Fibroblast of the aortic adventitia (primary cell): ENCODE measurements around the gene ELAC1. TPM values are rescaled to one million over a fixed set of nuclear protein-coding genes. Genes with fewer than 3 reads are reported as not detected.
"Not testable (repeated sequence)": the region's sequence is repeated elsewhere in the genome, so short reads cannot be mapped to it uniquely, and the experiment has no call there.

Source experiments
- DNase-seq: peaks from one replicate; pipeline ENCODE4 v3.0.0-alpha.2; 2010; ENCODE audit warnings: low read depth
- H3K4me3 ChIP-seq: 2 replicates; pipeline ENCODE4 v1.5.1; 2011; ENCODE audit warnings: low read depth, mild to moderate bottlenecking, control low read depth, low read length, moderate library complexity
- total RNA-seq: library from RNA; depleted of rRNA; stranded (reverse); fragments of >200 nt; gene quantifications from 2 replicates; pipeline ENCODE4 v1.2.3, GENCODE V29; 2012; ENCODE audit warnings: low replicate concordance
- TF ChIP-seq, protein P1 (sequence below): IDR thresholded peaks from 2 replicates; pipeline ENCODE4 v1.5.1; 2011; ENCODE audit warnings: mild to moderate bottlenecking, low read length, control low read depth, inconsistent platforms; ENCODE audit not compliant: insufficient read depth

ELAC1 gene
- total RNA-seq, 1 donor: 12.5 TPM

DNA sequence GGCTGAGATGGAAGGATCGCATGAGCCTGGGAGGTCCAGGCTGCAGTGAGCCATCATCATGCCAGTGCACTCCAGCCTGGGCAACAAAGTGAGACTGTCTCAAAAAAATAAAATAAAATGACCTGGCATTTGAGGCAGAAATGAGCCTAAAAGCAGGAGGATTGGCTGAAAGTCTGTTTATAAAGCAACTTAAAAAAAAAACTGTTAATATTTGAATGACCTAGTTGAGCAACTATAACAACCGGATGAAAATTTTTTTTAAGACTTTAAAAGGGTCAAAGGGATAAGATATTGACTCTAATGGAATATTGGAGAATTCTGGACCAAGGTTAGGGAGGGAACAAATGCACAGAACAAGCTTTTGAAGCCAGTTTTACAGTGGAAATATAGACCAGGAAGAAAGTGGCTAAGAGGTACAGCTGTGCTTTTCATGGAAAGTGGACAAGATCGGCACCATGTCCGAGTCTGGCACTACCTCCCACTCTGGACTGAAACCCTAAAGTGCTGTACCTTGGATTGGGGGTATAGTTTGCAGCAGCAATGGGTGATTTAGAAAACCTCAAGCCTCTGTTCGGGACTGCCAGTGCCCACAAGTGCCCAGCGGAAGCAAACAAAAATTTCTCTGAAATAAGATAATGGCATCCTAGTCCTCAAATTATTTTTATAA lies 33.2 kb upstream of the ELAC1 start:
- TF ChIP-seq, protein P1, sequence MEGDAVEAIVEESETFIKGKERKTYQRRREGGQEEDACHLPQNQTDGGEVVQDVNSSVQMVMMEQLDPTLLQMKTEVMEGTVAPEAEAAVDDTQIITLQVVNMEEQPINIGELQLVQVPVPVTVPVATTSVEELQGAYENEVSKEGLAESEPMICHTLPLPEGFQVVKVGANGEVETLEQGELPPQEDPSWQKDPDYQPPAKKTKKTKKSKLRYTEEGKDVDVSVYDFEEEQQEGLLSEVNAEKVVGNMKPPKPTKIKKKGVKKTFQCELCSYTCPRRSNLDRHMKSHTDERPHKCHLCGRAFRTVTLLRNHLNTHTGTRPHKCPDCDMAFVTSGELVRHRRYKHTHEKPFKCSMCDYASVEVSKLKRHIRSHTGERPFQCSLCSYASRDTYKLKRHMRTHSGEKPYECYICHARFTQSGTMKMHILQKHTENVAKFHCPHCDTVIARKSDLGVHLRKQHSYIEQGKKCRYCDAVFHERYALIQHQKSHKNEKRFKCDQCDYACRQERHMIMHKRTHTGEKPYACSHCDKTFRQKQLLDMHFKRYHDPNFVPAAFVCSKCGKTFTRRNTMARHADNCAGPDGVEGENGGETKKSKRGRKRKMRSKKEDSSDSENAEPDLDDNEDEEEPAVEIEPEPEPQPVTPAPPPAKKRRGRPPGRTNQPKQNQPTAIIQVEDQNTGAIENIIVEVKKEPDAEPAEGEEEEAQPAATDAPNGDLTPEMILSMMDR: no peak

DNA sequence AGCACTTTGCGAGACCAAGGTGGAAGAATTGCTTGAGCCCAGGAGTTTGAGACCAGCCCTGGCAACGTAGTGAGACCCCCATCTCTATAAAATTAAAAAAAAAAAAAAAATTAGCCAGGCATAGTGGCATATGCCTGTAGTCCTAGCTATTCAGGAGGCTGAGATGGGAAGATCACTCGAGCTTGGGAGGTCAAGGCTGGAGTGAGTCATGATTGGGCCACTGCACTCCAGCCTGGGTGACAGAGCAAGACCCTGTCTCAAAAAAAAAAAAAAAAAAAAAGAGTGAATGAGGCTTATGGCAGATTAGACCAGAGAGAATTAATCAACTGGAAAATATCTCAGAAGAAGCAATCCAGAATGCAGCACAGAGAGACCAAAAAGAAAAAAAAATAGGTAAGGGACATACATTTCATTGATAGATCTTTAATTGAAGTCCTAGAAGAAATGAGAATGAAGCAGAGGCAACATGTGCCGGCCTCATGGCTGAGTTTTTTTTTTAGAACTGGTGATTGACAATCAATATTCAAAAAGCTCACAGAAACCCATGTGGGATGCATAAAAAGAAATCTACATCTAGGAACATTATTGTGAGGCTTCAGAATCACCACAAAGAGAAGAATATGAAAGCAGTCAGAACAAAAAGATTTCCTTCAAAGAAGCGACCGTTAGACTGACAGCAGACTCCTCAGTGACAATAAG lies 32.2 kb upstream of the ELAC1 start:
- TF ChIP-seq, protein P1: no peak
- no peak for DNase-seq
- H3K4me3 ChIP-seq: no peak overlapping the region

More for the DNA sequence above, 33.2 kb upstream of the ELAC1 start:
- no peak for DNase-seq
- H3K4me3 ChIP-seq: no peak overlapping the region

DNA sequence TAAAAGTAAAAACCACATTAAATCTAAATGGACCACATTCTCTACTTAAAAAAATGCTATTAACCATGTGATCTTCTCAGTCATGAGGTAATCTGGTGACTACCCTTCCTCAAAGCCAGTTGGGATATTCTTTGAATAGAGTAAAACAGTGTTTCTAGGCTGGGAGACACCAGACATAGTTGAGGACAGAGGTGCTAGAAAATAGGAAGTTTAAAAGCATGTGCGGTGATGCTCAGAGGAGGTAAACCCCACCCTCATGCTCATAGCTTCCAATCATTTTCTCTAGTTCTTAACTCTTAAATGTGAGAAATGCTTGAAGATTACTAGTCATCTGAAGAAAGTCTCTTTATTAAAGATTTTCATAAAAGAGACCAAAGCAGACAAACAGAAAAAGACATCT lies 30.7 kb upstream of the ELAC1 start:
- TF ChIP-seq, protein P1: no peak

DNA sequence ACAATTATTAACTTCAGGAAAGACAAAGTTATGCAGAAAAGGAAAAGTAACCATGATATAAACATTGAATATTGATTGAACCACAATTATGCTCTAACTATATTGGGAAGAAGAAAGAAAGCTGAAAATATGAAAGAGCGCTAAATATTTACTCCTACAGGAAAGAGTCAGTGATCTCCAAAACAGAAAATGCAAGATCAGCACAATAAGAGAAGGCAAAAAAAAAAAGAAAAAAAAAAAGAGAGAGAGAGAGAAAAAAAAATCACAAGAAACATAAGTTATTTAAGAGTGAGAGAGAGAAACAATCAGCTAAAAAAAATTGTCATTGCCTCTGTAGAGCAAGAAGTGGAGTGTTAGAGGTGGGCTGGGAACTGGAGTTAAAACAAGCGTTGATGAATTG lies 28.9 kb upstream of the ELAC1 start:
- TF ChIP-seq, protein P1: no peak
- H3K4me3 ChIP-seq: no peak overlapping the region
- no peak for DNase-seq

More for the DNA sequence above, 30.7 kb upstream of the ELAC1 start:
- no peak for DNase-seq
- H3K4me3 ChIP-seq: no peak overlapping the region

DNA sequence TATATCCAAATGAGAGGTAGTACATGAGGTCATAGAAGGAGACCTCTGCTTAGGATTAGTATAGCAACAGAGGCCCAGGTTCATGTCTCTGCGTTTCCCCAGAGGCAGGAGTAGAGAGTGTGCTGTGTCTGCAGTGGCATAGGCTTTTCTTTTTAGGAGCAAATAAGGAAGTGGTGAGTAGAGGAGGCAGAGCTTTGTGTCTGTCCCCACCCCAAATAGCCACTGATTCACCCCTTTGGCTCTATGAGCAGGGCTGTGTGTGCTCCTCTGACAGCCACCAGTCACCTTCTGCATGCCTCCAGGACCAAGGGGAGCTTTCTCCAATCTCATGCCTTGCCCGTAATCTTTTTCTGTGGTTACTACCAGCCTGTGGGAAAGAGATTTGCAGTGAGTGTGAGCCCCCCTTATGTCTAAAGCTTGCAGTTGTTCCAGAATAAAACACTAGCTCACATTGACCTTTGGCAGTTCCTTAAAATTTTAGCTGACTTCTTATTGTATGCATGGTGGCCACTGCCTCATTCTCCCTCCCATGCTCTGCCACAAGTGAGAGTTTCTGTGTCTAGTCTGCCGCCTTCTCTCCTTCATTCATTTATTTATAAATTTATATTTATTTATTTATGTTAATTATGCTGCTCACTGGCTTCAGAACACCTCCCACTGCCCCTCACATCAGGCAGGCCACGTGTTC lies 23.5 kb upstream of the ELAC1 start:
- TF ChIP-seq, protein P1: no peak
- DNase-seq: no peak
- H3K4me3 ChIP-seq: no peak overlapping the region

DNA sequence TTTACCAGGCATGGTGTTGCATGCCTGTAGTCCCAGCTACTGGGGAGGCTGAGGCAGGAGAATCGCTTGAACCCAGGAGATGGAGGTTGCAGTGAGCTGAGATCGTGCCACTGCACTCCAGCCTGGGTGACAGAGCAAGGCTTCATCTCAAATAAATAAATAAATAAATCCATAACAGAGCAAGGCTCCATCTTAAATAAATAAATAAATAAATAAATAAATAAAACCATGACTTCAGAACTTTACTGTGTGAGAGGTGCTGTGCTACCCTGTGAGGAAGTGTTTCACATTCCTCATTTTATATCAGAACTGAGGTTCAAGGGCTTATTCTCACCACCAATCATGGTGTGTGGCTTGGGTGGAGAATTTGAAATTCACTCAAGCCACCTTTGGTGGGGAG lies 21.9 kb upstream of the ELAC1 start:
- DNase-seq, H3K4me3 ChIP-seq: not testable (repeated sequence)

DNA sequence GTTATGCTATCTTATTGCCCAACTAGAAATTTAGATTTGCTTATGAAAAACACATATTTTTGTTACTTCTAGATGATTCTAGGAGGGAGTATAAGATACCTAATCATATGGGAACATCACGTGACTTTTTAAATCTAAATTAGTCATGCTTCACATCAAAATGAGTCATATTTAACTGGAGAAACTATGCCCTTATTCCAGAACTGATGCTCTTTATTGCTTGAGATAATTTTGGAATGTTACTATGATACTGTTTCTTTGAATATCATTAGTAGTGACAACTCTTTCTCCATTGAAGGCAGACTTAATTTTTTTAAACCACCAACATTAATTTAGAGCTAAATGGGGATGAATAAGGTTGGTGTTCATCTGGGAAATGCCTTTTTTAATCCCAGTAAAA lies 19.9 kb upstream of the ELAC1 start:
- no peak overlapping the region for H3K4me3 ChIP-seq
- TF ChIP-seq, protein P1: no peak
- DNase-seq: peak; percentile 48
